Activated T-cell treated with anti-CD3 and anti-CD28 coated beads for 1 hour (primary cell): ENCODE data around the gene MYD88.
"Not testable (repeated sequence)": the region's sequence is repeated elsewhere in the genome, so short reads cannot be mapped to it uniquely, and the experiment has no call there.

Experiments used
- DNase-seq: peaks from one replicate; pipeline ENCODE4 v3.0.0-alpha.2; 2020; ENCODE audit warnings: low read depth

MYD88 gene

DNA sequence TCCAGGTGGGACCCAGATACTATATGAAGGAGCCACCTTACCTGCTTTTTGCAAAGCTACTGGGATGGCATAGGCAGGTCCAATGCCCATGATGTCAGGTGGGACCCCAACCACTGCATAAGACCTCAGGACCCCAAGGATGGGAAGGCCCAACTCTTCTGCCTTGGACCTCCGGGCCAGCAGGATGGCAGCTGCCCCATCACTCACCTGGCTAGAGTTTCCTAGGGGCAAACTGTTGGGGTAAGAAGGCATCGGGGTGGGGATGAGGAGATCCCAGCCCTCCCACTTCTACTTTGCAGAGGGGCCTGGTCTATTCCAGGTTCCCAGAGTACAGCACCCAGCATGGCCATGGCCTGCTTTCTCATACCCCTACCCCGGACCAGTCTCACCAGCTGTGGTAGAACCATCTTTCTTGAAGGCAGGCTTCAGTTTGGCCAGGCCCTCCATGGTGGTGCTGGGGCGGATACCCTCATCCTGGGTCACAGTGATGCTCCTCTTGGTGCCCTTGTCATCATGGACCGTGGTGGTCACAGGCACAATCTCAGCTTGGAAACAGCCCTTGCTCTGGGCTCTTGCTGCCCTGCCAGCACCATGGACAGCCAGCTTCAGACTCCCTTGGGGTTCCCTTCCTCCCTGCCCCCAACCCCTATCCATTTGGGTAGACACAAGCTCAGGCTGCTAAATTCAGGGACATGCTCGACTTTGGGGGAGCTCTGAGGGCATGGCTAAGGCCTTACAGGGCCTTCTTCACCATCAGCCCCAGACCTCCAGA, 12.2 kb upstream of the MYD88 start:
- DNase-seq, result no peak

DNA sequence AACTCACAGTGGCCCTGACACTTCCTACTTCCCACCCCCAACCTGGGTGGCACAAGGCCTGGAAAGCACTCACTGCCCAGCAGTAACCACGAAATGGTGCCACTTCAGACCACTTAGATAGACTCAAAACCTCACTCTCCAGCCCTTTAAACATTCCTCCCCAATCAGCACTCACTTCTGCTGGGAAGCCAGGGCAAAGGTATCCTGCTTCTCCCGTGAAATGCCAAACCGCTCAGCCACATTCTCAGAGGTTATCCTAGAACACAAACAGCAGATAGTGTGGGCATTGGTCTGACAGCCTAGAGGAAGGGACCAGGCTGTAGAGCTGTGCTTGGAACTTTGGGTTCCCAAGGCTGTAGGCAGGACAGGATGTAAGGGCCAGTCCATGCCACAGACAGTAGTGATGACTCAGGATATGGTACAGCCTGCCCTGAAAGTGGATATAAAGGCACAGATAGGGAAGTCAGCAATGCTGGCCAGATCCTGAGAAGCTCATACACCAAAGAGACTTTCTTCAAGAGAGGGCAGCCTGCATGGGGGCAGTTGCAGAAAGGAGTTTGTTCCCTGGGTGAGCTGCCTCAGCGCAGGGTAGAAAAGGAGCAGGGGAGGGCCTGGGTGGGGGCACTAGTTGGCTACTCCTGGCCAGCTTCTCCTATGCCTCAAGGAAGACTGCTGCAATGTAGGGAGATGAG, 10.7 kb upstream of the MYD88 start:
- DNase-seq, result no peak

DNA sequence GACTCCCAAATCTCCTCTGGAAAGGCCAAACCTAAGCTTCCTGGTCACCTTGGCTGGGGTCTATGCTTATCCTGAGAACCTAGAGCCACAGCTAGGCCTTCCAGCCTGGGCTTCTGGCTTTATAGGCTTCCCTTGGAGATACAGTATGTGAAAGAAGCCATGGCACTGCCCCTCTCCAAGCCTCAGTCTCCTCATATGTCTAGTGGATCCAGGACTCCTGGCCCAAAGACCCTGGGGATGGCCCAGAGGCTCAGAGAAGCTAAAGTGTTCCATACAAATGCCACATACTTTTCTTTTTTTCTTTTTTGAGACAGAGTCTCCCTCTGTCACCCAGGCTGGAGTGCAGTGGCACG, 10.2 kb upstream of the MYD88 start:
- DNase-seq, result no peak

DNA sequence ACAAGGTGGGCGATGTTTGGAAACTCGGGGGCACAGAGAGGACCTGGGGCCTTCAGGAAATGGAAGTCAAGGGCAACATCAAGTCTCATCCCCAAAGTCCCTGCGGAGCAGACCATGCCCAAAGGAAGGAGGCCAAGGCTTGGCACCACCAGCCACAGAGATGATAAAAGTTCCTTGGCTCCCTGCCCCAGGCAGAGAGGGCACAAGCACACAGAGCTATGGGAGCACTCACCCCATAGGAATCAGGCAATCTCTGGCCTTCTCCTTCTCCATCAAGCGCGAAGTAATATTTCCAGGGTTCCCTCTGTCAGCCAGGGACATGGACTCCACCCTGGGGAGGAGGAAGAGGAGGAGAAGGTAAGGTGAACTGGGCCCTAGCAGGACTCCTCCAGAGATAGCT, 9.4 kb upstream of the MYD88 start:
- no peak for DNase-seq

DNA sequence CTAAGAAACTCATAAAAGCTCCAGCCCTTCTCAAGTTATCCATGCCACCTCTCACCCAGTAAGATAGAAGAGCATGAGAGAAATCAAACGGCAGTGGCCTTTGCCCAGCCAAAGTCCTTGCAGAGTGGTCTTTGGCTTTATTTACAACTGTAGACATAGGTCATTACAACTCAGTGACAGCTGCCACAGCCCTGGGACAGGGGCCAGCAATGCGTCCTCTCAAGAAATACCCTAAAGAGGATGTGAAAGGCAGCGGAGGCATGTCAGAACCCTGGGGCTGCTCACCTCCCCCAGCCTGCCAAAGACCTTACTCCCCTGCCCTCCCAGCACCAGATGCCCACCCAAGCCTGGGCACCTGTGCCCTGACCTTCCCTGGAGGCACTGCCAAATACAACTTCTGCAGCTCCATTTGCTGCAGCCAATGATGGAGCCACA, 7.8 kb upstream of the MYD88 start:
- DNase-seq, result no peak

DNA sequence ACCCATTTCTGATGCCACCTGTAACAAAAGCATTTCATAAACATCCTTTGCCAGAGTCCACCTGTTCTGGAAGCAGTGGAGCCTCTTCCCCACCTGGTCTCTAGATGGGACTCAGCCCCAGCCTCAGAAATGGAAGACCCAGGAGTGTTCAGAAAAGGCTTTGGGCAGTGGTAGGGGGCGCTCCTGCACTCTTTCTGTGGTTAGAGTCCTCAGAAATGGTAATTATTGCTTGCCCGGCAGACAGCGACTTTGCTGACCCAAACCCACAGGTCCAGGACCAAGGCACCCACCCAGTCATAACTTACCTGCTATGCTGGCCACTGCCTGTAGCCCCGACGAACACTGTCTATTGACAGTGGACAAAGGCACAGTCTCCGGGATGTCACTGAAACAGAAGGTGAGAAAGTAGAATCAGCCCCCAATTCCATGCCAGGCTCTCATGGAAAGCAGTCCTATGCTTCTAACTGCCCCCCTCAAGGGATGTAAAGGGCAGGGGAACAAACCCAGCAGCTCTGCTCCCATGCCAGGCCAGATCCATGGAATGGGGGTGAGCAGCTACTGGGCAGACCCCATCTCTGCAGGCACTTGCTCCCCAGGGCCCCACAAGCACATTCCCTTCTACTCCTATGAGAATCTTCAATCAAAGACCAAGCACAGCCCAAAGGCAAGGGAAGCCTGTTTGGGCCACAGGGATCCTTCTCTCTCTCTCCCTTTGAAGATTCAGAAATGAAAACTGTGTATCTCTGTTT, 6.7 kb upstream of the MYD88 start:
- peak; percentile 12 for DNase-seq

DNA sequence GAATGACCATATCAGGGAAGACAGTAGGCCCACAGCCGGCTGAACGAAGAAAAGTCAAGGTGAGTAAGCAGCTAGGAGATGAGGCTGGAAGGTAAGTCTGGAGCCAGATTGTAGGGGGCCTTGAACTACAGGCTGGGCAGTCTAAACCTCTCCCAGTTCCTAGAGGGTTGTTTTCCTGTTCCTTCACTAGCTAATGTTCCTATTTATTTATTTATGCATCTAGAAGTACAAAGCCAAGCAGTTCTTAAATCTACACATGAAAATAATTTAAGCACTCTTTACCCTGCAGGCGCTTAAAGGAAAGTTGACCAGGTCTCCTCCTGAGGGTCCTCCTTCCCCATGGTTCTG, 5.3 kb upstream of the MYD88 start:
- no peak for DNase-seq

DNA sequence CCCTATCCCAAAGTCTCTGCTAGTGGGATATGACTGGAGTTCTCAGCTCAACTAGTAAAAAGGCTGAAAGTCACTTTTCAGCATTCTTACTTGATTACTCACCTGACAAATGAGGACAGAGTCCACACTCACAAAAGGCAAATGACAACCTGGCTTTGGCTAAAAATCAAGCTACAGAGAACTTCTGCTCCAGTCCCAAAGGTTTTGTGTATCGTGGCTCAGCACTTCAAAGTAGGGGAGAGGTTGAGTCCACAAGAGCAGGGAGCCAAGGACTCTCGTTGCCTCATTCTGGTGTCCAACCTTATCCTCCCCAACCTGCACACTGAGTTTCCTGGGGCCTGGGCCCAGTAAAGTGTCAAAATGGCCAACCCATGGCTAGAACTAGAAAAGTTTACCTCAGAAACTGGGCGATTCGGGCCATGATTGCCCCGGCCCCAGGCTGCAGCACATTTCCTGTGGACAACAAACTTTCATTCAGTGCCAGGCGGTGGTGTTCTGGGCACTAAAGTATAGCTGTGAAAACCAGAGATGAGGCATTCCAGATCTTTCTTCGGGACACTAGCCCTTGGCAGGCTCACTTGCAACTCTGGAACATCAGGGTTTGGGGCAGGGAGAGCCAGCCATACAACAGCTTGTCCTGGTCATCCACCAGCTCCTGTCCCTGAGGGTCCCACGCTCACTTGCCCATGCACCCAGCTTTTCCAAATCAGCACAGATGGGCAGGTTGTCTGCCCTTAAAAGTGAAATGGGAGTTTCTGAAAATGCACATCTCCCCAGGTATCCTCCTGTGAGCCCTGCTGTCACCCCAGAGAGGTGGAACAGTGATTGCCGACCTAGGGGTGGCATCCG, 4.7 kb upstream of the MYD88 start:
- DNase-seq, result no peak

DNA sequence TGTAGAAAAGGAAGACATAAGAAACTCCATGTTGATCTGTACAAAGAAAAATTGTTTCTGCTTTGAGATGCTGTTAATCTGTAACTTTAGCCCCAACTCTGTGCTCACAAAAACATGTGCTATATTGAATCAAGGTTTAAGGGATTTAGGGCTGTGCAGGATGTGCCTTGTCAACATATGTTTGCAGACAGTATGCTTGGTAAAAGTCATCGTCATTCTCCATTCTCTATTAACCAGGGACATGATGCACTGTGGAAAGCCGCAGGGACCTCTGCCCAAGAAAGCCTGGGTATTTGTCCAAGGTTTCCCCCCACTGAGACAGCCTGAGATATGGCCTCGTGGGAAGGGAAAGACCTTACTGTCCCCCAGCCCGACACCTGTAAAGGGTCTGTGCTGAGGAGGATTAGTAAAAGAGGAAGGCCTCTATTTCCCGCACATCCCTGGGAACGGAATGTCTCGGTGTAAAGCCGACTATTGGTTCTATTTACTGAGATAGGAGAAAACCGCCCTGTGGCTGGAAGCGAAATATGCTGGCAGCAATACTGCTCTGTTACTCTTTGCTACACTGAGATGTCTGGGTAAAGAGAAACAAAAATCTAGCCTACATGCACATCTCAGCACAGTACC, 3.8 kb upstream of the MYD88 start:
- DNase-seq, result not testable (repeated sequence)

DNA sequence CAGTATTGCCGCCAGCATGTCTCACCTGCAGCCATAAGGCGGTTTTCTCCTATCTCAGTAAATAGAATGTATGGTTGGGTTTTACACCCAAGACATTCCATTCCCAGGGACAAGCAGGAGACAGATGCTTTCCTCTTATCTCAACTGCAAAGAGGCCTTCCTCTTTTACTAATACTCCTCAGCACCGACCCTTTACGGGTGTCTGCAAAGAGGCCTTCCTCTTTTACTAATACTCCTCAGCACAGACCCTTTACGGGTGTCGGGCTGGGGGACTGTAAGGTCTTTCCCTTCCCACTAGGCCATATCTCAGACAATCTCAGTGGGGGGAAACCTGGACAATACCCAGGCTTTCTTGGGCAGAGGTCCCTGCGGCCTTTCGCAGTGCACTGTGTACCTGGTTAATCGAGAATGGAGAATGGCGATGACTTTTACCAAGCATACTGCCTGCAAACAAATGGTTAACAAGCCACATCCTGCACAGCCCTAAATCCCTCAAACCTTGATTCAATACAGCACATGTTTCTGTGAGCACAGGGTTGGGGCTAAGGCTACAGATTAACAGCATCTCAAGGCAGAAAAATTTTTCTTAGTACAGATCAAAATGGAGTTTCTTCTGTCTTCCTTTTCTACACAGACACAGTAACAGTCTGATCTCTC, 2.7 kb upstream of the MYD88 start:
- DNase-seq, result not testable (repeated sequence)

DNA sequence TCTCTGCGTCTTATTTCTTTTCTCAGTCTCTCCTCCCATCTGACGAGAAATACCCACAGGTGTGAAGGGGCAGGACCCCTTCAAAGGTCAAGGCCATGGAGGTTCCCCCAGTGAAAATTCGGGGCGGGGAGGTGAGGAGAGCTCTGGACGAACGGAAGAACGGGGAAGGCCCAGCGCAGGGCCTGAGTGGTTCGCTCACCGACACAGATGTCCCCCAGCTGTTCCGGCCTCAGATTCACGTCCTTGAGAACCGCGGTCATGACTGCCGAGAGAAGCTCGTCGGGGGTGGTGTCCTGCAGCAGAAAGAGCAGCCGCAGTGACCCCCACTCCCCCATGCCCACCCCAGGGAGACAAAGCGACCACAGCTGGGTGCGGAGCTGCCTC, 2.1 kb upstream of the MYD88 start:
- no peak for DNase-seq

DNA sequence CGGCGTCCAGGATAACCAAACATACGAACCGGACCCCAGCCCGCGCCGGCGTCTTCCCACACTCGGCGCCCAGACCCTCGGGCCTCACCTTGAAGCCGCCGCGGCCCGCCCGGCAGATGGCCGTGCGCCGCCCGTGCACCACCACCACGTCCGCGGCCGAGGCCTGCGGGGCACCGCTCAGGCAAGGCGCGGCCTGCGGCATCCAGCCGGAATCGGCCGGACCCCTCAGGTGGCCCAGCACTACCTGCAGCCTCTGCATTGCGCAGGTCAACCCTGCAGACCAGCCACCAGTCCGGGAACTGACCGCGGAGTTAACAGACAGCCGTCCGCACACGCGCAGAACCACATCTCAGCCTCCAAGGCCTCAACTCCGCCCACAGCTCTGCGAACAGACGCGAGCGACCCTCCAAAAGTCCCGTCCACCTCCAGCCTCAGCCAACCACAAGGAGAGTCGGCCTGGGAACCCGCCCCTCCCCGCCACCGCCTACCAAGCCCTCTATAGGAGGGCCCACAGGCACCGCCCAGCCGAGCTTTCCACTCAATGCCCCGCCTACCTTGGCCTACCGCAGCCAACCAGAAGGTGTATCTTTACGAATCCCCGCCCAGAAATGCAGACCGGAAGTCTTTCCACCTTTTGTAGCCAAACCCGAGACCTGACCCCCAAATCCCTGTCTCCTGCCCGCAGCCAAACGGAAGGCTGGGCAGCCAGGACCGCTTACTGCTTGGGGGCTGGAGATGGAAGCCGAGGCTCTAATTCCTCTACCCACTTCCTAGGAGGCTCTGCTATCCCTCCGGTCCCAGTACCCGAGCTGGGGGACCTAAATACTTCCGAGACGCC, 1.5 kb upstream of the MYD88 start, which contains the start of gene ACAA1:
Gene ACAA1 (minus strand): TSS at position 351 of the 838 bp plus-strand sequence. CDS start 92 bp downstream, at position 259.
- peak; percentile 96 for DNase-seq

DNA sequence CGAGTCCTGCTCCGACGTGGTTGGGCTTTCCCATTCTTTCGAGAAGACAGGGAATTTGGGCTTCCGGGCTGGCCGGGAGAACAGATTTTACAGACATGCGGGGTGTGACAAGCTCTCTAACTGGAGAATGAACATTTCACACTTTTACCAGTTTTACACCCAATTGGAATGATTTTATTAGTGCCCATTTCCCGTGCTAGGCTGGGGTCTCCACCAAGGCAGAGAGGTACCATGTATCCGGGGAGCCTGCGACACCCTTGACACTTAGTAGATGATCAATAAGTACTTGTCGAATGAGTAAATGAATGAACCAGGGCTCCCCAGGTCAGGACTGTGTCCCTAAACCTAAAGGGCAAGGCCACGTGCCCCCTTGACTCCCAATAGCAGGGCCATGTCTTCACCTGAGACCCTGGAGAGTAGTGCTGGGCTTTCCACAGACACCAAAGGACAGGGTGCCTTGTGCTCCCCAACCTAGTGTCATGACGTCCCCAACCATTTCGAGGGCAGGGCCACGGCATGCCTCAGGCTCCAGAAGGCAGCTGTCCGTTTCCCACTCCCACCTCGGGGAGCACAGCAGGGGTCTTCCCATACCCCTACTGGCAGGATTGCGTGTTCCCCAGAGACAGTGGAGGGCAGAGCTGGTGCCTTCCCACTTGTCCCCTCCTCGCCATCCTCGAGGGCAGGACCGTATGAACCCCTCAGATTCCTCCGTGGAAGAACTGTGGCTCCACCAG, 679 bp upstream of the MYD88 start:
- no peak for DNase-seq

DNA sequence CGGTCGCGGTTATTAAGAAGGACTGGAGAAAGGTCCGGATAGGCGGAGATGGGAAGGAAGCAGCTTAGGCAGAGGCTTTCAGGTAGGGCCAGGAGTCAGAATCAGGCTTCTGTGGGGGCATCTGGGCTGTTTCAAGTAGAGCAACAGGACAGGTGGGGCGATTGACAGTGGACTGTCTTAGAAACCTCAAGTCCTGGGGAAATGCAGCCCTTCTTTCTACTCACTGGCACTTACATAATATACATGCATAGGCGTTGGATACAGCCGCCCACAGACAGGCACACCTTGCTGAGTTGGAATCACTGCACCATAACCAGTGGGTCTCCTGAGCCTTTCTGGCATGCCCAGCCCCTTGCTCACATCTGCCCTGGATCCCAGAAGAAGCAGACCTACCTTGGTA, 730 bp downstream of the MYD88 start:
- DNase-seq, result no peak

DNA sequence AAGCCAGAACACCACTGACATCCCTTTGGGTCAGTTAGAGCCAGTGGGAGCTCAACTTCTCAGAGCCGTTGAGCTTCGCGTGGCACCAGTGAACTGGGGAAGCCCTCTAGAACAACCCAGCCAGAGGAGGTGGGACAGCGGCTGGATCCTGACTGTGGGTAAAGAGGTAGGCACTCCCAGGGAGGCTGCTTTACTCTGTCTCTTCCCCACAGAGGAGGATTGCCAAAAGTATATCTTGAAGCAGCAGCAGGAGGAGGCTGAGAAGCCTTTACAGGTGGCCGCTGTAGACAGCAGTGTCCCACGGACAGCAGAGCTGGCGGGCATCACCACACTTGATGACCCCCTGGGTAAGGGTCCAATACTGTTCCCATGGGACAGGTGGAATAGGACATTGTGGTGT, 1.2 kb downstream of the MYD88 start:
- DNase-seq, result no peak

DNA sequence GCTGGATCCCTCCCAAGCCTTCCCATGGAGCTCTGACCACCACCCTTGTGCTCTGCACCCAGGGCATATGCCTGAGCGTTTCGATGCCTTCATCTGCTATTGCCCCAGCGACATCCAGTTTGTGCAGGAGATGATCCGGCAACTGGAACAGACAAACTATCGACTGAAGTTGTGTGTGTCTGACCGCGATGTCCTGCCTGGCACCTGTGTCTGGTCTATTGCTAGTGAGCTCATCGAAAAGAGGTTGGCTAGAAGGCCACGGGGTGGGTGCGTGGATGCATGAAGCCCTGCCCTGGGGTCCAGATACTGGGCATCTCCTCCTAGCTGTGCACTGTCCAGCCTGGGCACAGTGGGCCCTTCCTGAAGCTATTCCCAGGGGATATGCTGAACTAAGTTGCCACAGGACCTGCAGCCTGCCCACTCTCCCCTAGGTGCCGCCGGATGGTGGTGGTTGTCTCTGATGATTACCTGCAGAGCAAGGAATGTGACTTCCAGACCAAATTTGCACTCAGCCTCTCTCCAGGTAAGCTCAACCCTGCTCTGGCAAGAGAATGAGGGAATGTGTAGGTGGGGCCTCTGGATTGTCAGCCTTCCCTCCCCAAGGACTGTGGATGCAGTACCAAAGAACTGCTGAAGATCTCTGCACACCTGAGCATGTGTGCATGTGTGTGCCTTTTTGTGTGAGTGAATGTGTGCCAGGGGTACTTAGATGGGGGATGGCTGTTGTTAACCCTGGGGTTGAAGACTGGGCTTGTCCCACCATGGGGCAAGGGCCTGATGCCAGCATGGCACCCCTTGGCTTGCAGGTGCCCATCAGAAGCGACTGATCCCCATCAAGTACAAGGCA, 2.1 kb downstream of the MYD88 start:
- no peak for DNase-seq

DNA sequence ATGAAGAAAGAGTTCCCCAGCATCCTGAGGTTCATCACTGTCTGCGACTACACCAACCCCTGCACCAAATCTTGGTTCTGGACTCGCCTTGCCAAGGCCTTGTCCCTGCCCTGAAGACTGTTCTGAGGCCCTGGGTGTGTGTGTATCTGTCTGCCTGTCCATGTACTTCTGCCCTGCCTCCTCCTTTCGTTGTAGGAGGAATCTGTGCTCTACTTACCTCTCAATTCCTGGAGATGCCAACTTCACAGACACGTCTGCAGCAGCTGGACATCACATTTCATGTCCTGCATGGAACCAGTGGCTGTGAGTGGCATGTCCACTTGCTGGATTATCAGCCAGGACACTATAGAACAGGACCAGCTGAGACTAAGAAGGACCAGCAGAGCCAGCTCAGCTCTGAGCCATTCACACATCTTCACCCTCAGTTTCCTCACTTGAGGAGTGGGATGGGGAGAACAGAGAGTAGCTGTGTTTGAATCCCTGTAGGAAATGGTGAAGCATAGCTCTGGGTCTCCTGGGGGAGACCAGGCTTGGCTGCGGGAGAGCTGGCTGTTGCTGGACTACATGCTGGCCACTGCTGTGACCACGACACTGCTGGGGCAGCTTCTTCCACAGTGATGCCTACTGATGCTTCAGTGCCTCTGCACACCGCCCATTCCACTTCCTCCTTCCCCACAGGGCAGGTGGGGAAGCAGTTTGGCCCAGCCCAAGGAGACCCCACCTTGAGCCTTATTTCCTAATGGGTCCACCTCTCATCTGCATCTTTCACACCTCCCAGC, 2.9 kb downstream of the MYD88 start:
- no peak for DNase-seq

DNA sequence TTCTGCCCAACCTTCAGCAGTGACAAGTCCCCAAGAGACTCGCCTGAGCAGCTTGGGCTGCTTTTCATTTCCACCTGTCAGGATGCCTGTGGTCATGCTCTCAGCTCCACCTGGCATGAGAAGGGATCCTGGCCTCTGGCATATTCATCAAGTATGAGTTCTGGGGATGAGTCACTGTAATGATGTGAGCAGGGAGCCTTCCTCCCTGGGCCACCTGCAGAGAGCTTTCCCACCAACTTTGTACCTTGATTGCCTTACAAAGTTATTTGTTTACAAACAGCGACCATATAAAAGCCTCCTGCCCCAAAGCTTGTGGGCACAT, 3.5 kb downstream of the MYD88 start:
- DNase-seq, result no peak
